Caco-2 (cell line): ENCODE measurements around the gene DNM2. TPM values are rescaled to one million over a fixed set of nuclear protein-coding genes. Genes with fewer than 3 reads are reported as not detected.

Experiments used
- BruUV-seq: library from RNA; stranded (reverse); fragments of 400-500 nt; replicated peaks from 2 replicates; lab custom pipeline; 2021; lab: Mats Ljungman, UMichigan
- CTCF ChIA-PET: fragments of 300-600 bp; sonication (Branson Sonifier 250); formaldehyde crosslinking; loops from one replicate; lab custom pipeline; 2022; ENCODE audit warnings: antibody characterized with exemption; lab: Charles Lee
- POLR2A ChIA-PET: fragments of 300-600 bp; sonication (Branson Sonifier 250); formaldehyde crosslinking; loops from one replicate; lab custom pipeline; 2022; ENCODE audit warnings: antibody characterized with exemption; lab: Charles Lee
- DNase-seq, 2 experiments: peaks; one replicate each; pipeline versions ENCODE4 v3.0.0 to v3.0.0-alpha.2; 2020 to 2022
- H3K27me3 ChIP-seq: replicated peaks from 2 replicates; pipeline ENCODE4 v1.6.0; 2011; ENCODE audit warnings: low read length; ENCODE audit not compliant: control insufficient read depth, insufficient read depth
- H3K36me3 ChIP-seq: 2 replicates; pipeline ENCODE4 v1.5.1; 2011; ENCODE audit warnings: low read length; ENCODE audit not compliant: control insufficient read depth, insufficient read depth
- H3K4me1 ChIP-seq: fragments of 250-450 bp; sonication (Bioruptor Pico); 2 replicates; pipeline ENCODE4 v1.5.1; 2020; ENCODE audit warnings: mild to moderate bottlenecking
- H3K4me3 ChIP-seq: 2 replicates; pipeline ENCODE4 v1.5.1; 2011; ENCODE audit warnings: low read depth, mild to moderate bottlenecking, control low read depth, low read length
- H3K9me3 ChIP-seq: fragments of 250-450 bp; sonication (Bioruptor Pico); 2 replicates; pipeline ENCODE4 v1.5.1; 2020; ENCODE audit warnings: mild to moderate bottlenecking, moderate library complexity
- H3K27ac Mint-ChIP-seq: one replicate; pipeline ENCODE4 v1.8.0; 2022; ENCODE audit warnings: mixed read lengths; ENCODE audit not compliant: unreplicated experiment
- H3K27me3 Mint-ChIP-seq: one replicate; pipeline ENCODE4 v1.8.0; 2022; ENCODE audit warnings: mixed read lengths; ENCODE audit not compliant: insufficient read depth, unreplicated experiment
- H3K36me3 Mint-ChIP-seq: one replicate; pipeline ENCODE4 v1.8.0; 2022; ENCODE audit warnings: mild to moderate bottlenecking, mixed read lengths; ENCODE audit not compliant: insufficient read depth, unreplicated experiment
- H3K4me1 Mint-ChIP-seq: one replicate; pipeline ENCODE4 v1.8.0; 2022; ENCODE audit warnings: low read depth, mixed read lengths; ENCODE audit not compliant: unreplicated experiment
- H3K4me3 Mint-ChIP-seq: one replicate; pipeline ENCODE4 v1.8.0; 2022; ENCODE audit warnings: mild to moderate bottlenecking, moderate library complexity, mixed read lengths; ENCODE audit not compliant: unreplicated experiment
- H3K9me3 Mint-ChIP-seq: one replicate; pipeline ENCODE4 v1.8.0; 2022; ENCODE audit warnings: mixed read lengths; ENCODE audit not compliant: unreplicated experiment
- intact Hi-C: fragments of 100-400 bp; cut with micrococcal nuclease; formaldehyde crosslinking; loops from one replicate; pipeline ENCODE4 v1.10.0; 2022; ENCODE audit not compliant: unreplicated experiment
- total RNA-seq: library from RNA; stranded (reverse); gene quantifications from 2 replicates; pipeline ENCODE4 v1.2.3, GENCODE V29; 2022
- TF ChIP-seq, protein P1 (sequence below), 2 experiments: fragments of 200-600 bp in 1 of 2; IDR thresholded peaks; 1 replicate in 1 of 2; 2 replicates in 1 of 2; pipeline versions ENCODE4 v1.5.1 to v1.8.0; 2011 to 2022; ENCODE audit warnings: antibody characterized with exemption in 1 of 2, control low read depth in 1 of 2, inconsistent platforms in 1 of 2, low read depth in 1 of 2, low read length in 1 of 2, mild to moderate bottlenecking in 1 of 2, moderate library complexity in 1 of 2; ENCODE audit not compliant: insufficient read depth in 1 of 2, severe bottlenecking in 1 of 2, unreplicated experiment in 1 of 2

The DNM2 gene
- total RNA-seq, 1 experiment from 2014 or later, result 137 TPM

DNA sequence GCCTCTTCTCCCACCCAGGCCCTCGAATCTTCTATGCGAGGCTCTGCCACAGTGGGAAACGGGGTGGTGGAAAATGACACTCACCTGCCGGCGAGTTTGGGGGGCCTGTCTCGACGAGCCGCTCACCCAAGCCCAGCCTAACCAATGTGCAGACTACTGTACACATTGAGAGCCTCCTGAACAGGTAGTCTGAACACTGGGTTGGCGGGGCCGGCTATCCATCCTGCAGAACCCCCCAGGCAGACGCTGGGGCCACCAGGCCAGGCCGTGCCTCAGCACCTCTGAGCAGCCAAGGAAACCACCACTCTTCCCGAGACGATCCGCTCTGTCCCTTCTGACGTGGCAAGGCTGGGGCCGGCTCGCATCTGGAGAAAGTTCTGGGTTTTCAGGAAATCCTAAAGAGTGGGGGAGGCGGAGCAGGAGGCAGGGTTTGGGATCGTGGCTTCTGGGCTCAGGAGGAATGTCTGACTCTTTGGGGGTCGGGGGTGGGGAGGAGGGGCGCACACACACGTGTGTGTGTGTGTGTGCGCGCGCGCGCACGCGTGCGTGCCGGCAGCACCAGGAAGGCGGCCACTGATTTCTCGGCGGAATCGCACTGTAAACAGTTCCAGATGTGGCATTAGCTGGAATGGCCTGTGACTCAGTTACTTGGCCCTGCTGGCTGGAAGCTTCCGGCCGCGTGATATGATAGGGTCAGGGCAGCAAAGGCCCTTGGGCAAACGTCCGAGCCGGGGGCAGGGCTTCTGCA, 99.6 kb downstream of the DNM2 start:
- TF ChIP-seq, protein P1, sequence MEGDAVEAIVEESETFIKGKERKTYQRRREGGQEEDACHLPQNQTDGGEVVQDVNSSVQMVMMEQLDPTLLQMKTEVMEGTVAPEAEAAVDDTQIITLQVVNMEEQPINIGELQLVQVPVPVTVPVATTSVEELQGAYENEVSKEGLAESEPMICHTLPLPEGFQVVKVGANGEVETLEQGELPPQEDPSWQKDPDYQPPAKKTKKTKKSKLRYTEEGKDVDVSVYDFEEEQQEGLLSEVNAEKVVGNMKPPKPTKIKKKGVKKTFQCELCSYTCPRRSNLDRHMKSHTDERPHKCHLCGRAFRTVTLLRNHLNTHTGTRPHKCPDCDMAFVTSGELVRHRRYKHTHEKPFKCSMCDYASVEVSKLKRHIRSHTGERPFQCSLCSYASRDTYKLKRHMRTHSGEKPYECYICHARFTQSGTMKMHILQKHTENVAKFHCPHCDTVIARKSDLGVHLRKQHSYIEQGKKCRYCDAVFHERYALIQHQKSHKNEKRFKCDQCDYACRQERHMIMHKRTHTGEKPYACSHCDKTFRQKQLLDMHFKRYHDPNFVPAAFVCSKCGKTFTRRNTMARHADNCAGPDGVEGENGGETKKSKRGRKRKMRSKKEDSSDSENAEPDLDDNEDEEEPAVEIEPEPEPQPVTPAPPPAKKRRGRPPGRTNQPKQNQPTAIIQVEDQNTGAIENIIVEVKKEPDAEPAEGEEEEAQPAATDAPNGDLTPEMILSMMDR (IDR thresholded peaks at IDR 0.05; ENCODE audit: insufficient read depth in 1 of 2, low read depth in 1 of 2, low read length in 1 of 2, severe bottlenecking in 1 of 2, unreplicated experiment in 1 of 2), result no peak
- DNase-seq, result no peak
- H3K4me3 Mint-ChIP-seq, result no peak overlapping the region
- H3K9me3 Mint-ChIP-seq, result no peaks in the 10 kb centered on the region
- Histone ChIP-seq H3K9me3 (no peaks in the 10 kb centered on the region), H3K4me3 (no peak overlapping the region), H3K4me1 (no peaks in the 10 kb centered on the region), H3K36me3 (no peaks in the 10 kb centered on the region; the same call in 1 of the 2 replicates), H3K27me3 (no peaks in the 10 kb centered on the region)
- H3K36me3 Mint-ChIP-seq, result peaks cover 63% of the 10 kb centered on the region
- intact Hi-C loops, result no loop called here
- ChIA-PET CTCF (no interaction called here), POLR2A (no interaction called here)
- BruUV-seq, result no TSS peak
- no peak overlapping the region for H3K27ac Mint-ChIP-seq
- H3K27me3 Mint-ChIP-seq, result no peaks in the 10 kb centered on the region
- H3K4me1 Mint-ChIP-seq, result no peaks in the 10 kb centered on the region

DNA sequence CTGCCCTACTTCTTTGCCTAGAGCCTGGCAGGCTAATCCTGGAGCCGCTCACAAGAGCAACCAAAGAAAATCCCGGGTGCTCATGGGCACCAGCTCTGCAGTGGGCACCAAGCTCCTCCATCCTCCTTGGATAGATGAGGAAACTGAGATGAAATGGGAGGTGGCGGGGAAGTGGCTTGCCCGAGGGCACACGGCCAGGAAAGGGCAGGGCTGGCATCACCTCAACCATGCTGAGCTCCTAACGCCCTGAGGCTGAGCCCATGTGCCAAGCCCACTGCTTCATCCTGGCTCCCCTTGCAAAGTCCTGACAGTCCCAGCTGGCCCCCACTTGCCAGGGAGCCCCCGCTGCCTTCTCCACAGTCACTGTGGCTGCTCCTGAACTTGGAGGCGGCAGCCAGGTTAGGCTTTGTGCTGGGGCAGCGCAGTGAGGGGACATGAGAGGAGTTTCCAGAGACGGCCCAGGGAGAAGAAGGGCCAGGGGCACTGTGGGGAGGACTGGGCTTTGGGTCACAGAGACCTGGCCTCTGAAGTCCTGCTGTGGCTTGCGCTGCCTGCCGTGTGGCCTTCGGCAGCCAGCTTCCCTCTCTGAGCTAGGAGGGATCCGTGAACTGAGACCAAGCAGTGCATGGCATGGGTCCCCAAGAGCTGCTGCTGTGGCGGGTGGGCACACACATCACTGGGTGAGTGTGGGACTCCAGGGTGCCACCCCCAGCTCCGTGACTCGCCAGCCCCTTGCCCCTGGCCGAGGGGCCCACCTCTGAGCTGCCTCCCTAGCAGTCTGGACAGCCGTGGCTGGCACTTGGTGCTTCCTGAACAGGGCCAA, 100.6 kb downstream of the DNM2 start:
- peaks cover 54% of the 10 kb centered on the region for H3K36me3 Mint-ChIP-seq
- ChIA-PET CTCF (no interaction called here), POLR2A (no interaction called here)
- H3K4me1 ChIP-seq, result no peaks in the 10 kb centered on the region
- H3K27me3 Mint-ChIP-seq, result no peaks in the 10 kb centered on the region
- H3K4me1 Mint-ChIP-seq, result no peaks in the 10 kb centered on the region
- H3K4me3 Mint-ChIP-seq, result no peak overlapping the region
- intact Hi-C loops, result no loop called here
- no peaks in the 10 kb centered on the region for H3K9me3 ChIP-seq
- TF ChIP-seq, protein P1 (IDR thresholded peaks at IDR 0.05; ENCODE audit: insufficient read depth in 1 of 2, low read depth in 1 of 2, low read length in 1 of 2, severe bottlenecking in 1 of 2, unreplicated experiment in 1 of 2), result no peak
- no peak overlapping the region for H3K27ac Mint-ChIP-seq
- no peak overlapping the region for H3K4me3 ChIP-seq
- no peaks in the 10 kb centered on the region; the same call in 1 of the 2 replicates for H3K36me3 ChIP-seq
- DNase-seq, result no peak
- H3K9me3 Mint-ChIP-seq, result no peaks in the 10 kb centered on the region
- no peaks in the 10 kb centered on the region for H3K27me3 ChIP-seq
- BruUV-seq, result no TSS peak
